ENCODE results near the gene EID3. TPM values are rescaled to one million over a fixed set of nuclear protein-coding genes. Genes with fewer than 3 reads are reported as not detected.
"Not testable (repeated sequence)": the region's sequence is repeated elsewhere in the genome, so short reads cannot be mapped to it uniquely, and the experiment has no call there.

EID3 gene
- polyA plus RNA-seq, 2 of the 4 experiments (the other 2 are of a cell fraction), result 6.8 to 12.2 TPM

DNA sequence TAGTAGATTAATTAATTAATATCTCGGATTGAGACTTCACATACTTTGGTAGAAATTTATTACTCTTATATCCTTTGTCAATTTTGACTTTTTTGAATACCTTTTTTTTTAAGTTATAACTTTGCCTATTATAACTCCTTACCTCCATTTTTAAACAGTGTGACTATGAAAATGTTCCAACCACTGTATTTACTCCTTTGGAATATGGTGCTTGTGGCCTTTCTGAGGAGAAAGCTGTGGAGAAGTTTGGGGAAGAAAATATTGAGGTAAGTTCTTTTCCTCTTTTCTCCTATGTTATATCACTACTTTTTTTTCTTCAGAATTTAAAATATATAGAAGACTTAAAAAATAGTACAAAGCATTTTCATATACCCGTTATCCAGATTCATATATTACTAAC is 27.8 kb downstream of the EID3 start (continued):
- TF ChIP-seq, protein P1, sequence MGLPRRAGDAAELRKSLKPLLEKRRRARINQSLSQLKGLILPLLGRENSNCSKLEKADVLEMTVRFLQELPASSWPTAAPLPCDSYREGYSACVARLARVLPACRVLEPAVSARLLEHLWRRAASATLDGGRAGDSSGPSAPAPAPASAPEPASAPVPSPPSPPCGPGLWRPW (IDR thresholded peaks at IDR 0.05), result no peak
- TF ChIP-seq NFE2L2 (conservative IDR thresholded peaks at IDR 0.05; ENCODE audit: low read length) (no peak), HOXA7 (CRISPR knock-in tag; IDR thresholded peaks at IDR 0.05) (peak; percentile 78; the same call in 1 of the 2 replicates), CEBPB (IDR thresholded peaks at IDR 0.05) (no peak), FOSL2 (IDR thresholded peaks at IDR 0.05) (no peak), FOSL2 (CRISPR knock-in tag; IDR thresholded peaks at IDR 0.05) (no peak), KDM1A (IDR thresholded peaks at IDR 0.05; ENCODE audit: low read depth) (no peak), EHF (CRISPR knock-in tag; IDR thresholded peaks at IDR 0.05) (no peak)

DNA sequence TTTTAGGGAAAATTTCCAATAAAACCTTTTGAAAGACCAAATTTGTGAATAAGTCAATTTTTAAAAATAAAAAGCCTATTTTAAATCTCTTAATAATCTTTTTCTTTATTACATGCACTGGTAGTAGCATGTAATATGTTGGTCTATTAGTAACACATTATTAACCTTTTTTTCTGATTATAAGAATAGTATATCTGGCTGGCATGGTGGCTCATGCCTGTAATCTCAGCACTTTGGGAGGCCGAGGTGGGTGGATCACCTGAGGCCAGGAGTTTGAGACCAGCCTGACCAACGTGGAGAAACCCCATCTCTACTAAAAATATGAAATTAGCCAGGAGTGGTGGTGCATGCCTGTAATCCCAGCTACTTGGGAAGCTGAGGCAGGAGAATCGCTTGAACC is 28.7 kb downstream of the EID3 start:
- H3K4me3 ChIP-seq; H3K9me3 ChIP-seq; FAIRE-seq; DNase-seq (ENCODE audit: low read depth in 1 of 2, low spot score in 1 of 2); ATAC-seq; H3K27ac ChIP-seq; CTCF ChIA-PET; POLR2A ChIA-PET: not testable (repeated sequence)
- WGBS (ENCODE audit: missing lambda C conversion rate), result 61% methylated on average over 3 of the region's 3 CpGs
- TF ChIP-seq JUN (IDR thresholded peaks at IDR 0.05) (peak in 1 of 2 experiments; percentile 30; a peak in 1 of 5 replicates), TP53 (CRISPR knock-in tag; IDR thresholded peaks at IDR 0.05) (peak; percentile 97; the same call in 1 of the 2 replicates), FOSB (CRISPR knock-in tag; IDR thresholded peaks at IDR 0.05) (peak; percentile 86), HOXA7 (CRISPR knock-in tag; IDR thresholded peaks at IDR 0.05) (peak; percentile 88)
- TF ChIP-seq, protein P2, sequence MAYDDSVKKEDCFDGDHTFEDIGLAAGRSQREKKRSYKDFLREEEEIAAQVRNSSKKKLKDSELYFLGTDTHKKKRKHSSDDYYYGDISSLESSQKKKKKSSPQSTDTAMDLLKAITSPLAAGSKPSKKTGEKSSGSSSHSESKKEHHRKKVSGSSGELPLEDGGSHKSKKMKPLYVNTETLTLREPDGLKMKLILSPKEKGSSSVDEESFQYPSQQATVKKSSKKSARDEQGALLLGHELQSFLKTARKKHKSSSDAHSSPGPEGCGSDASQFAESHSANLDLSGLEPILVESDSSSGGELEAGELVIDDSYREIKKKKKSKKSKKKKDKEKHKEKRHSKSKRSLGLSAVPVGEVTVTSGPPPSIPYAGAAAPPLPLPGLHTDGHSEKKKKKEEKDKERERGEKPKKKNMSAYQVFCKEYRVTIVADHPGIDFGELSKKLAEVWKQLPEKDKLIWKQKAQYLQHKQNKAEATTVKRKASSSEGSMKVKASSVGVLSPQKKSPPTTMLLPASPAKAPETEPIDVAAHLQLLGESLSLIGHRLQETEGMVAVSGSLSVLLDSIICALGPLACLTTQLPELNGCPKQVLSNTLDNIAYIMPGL (CRISPR knock-in tag; IDR thresholded peaks at IDR 0.05; ENCODE audit: borderline replicate concordance), result peak; percentile 88
- Histone ChIP-seq H3K4me1 (peaks cover 100% of the 10 kb centered on the region), H3K4me2 (peak overlapping the region; percentile 4; the same call in 2 of the 3 replicates)

- peaks cover 100% of the 10 kb centered on the region for H3K4me1 ChIP-seq
- H3K27ac ChIP-seq, result no peak overlapping the region
- 41% methylated on average over 1 of the region's 1 CpG for WGBS (ENCODE audit: missing lambda C conversion rate)
- POLR2A ChIA-PET, result no interaction called here
- no peak overlapping the region for H3K4me3 ChIP-seq
- H3K9me3 ChIP-seq, result no peaks in the 10 kb centered on the region
- no peak for DNase-seq (ENCODE audit: low read depth in 1 of 2, low spot score in 1 of 2)
- no peak for FAIRE-seq
- H3K4me2 ChIP-seq, result peak overlapping the region; percentile 17; the same call in 2 of the 3 replicates
- CTCF ChIA-PET, result interaction anchor here (1.5 kb wide), 1 partner anchor 118 kb away, joined by 4 read pairs; the partner anchor contains the start of gene TXNRD1
- no peak for ATAC-seq
- TF ChIP-seq RCOR1 (IDR thresholded peaks at IDR 0.05; ENCODE audit: low read depth, low read length) (no peak), RNF2 (IDR thresholded peaks at IDR 0.05; ENCODE audit: borderline replicate concordance, low read depth) (no peak), TP53 (CRISPR knock-in tag; IDR thresholded peaks at IDR 0.05) (peak; percentile 70; the same call in 1 of the 2 replicates), NFE2L2 (conservative IDR thresholded peaks at IDR 0.05; ENCODE audit: low read length) (no peak), HOXB13 (CRISPR knock-in tag; IDR thresholded peaks at IDR 0.05; ENCODE audit: low read depth) (no peak), EP300 (IDR thresholded peaks at IDR 0.05) (no peak), JUN (IDR thresholded peaks at IDR 0.05) (0 out of 5 replicates have a peak, but pooled peaks of 1 of the 2 experiments have one; percentile 29), RFX5 (IDR thresholded peaks at IDR 0.05) (no peak), MAFK (IDR thresholded peaks at IDR 0.05; ENCODE audit: partially characterized antibody) (no peak), CBX8 (IDR thresholded peaks at IDR 0.05) (no peak), FOSB (CRISPR knock-in tag; IDR thresholded peaks at IDR 0.05) (no peak), PBX3 (IDR thresholded peaks at IDR 0.05) (no peak), PHF8 (IDR thresholded peaks at IDR 0.05; ENCODE audit: borderline replicate concordance, low read depth) (no peak)
- TF ChIP-seq, protein P3, sequence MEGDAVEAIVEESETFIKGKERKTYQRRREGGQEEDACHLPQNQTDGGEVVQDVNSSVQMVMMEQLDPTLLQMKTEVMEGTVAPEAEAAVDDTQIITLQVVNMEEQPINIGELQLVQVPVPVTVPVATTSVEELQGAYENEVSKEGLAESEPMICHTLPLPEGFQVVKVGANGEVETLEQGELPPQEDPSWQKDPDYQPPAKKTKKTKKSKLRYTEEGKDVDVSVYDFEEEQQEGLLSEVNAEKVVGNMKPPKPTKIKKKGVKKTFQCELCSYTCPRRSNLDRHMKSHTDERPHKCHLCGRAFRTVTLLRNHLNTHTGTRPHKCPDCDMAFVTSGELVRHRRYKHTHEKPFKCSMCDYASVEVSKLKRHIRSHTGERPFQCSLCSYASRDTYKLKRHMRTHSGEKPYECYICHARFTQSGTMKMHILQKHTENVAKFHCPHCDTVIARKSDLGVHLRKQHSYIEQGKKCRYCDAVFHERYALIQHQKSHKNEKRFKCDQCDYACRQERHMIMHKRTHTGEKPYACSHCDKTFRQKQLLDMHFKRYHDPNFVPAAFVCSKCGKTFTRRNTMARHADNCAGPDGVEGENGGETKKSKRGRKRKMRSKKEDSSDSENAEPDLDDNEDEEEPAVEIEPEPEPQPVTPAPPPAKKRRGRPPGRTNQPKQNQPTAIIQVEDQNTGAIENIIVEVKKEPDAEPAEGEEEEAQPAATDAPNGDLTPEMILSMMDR (IDR thresholded peaks at IDR 0.05), result no peak
- TF ChIP-seq, protein P2 (CRISPR knock-in tag; IDR thresholded peaks at IDR 0.05; ENCODE audit: borderline replicate concordance), result peak; percentile 88
- TF ChIP-seq, protein P4, sequence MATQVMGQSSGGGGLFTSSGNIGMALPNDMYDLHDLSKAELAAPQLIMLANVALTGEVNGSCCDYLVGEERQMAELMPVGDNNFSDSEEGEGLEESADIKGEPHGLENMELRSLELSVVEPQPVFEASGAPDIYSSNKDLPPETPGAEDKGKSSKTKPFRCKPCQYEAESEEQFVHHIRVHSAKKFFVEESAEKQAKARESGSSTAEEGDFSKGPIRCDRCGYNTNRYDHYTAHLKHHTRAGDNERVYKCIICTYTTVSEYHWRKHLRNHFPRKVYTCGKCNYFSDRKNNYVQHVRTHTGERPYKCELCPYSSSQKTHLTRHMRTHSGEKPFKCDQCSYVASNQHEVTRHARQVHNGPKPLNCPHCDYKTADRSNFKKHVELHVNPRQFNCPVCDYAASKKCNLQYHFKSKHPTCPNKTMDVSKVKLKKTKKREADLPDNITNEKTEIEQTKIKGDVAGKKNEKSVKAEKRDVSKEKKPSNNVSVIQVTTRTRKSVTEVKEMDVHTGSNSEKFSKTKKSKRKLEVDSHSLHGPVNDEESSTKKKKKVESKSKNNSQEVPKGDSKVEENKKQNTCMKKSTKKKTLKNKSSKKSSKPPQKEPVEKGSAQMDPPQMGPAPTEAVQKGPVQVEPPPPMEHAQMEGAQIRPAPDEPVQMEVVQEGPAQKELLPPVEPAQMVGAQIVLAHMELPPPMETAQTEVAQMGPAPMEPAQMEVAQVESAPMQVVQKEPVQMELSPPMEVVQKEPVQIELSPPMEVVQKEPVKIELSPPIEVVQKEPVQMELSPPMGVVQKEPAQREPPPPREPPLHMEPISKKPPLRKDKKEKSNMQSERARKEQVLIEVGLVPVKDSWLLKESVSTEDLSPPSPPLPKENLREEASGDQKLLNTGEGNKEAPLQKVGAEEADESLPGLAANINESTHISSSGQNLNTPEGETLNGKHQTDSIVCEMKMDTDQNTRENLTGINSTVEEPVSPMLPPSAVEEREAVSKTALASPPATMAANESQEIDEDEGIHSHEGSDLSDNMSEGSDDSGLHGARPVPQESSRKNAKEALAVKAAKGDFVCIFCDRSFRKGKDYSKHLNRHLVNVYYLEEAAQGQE (IDR thresholded peaks at IDR 0.05), result no peak
Measured at GRCh38 chr12:104333692-104334255, 30.2 kb downstream of the EID3 start.
